Endodermal cell (in vitro differentiated cells): ENCODE measurements around the gene ADCY4. TPM values are rescaled to one million over a fixed set of nuclear protein-coding genes. Genes with fewer than 3 reads are reported as not detected.
"Not testable (repeated sequence)": the region's sequence is repeated elsewhere in the genome, so short reads cannot be mapped to it uniquely, and the experiment has no call there.

Experiments used
- DNase-seq: peaks from one replicate; pipeline ENCODE4 v3.0.0-alpha.2; 2017
- H3K27ac ChIP-seq: 2 replicates; pipeline ENCODE4 v1.5.1; 2013; ENCODE audit warnings: mild to moderate bottlenecking, low read depth, low read length, moderate library complexity
- H3K27me3 ChIP-seq: 2 replicates; pipeline ENCODE4 v1.6.1; 2013; ENCODE audit warnings: mild to moderate bottlenecking, low read length, moderate library complexity; ENCODE audit not compliant: insufficient read depth, control insufficient read depth, poor library complexity, severe bottlenecking
- H3K36me3 ChIP-seq: 2 replicates; pipeline ENCODE4 v1.7.0; 2013; ENCODE audit warnings: mild to moderate bottlenecking, low read length, moderate library complexity; ENCODE audit not compliant: control insufficient read depth, insufficient read depth
- H3K4me1 ChIP-seq: one replicate; pipeline ENCODE4 v1.7.0; 2013; ENCODE audit warnings: low read length; ENCODE audit not compliant: control insufficient read depth, insufficient read depth
- H3K4me3 ChIP-seq: 2 replicates; pipeline ENCODE4 v1.5.1; 2013; ENCODE audit warnings: mild to moderate bottlenecking, low read length, moderate library complexity
- H3K9ac ChIP-seq: 2 replicates; pipeline ENCODE4 v1.6.1; 2013; ENCODE audit warnings: mild to moderate bottlenecking, low read length, moderate library complexity; ENCODE audit not compliant: poor library complexity, severe bottlenecking; ENCODE audit errors: extremely low read depth
- H3K9me3 ChIP-seq: 2 replicates; pipeline ENCODE4 v1.6.1; 2013; ENCODE audit warnings: mild to moderate bottlenecking, low read length, moderate library complexity; ENCODE audit not compliant: control insufficient read depth
- H3K27ac Mint-ChIP-seq: 2 replicates; pipeline ENCODE4 v1.8.0; 2020; ENCODE audit warnings: mixed read lengths
- H3K27me3 Mint-ChIP-seq: 2 replicates; pipeline ENCODE4 v1.8.0; 2021; ENCODE audit warnings: mild to moderate bottlenecking, mixed read lengths; ENCODE audit not compliant: insufficient read depth
- H3K36me3 Mint-ChIP-seq: 2 replicates; pipeline ENCODE4 v1.8.0; 2020; ENCODE audit warnings: low read depth, mixed read lengths
- H3K4me1 Mint-ChIP-seq: 2 replicates; pipeline ENCODE4 v1.8.0; 2020; ENCODE audit warnings: mixed read lengths
- H3K4me3 Mint-ChIP-seq: 2 replicates; pipeline ENCODE4 v1.8.0; 2020; ENCODE audit warnings: mild to moderate bottlenecking, moderate library complexity, mixed read lengths
- H3K9me3 Mint-ChIP-seq: 2 replicates; pipeline ENCODE4 v1.8.0; 2020; ENCODE audit warnings: mild to moderate bottlenecking, mixed read lengths
- WGBS, 2 experiments: methylation state at CpG; one replicate each; pipeline versions ENCODE4 v1.1.5 to v1.1.7; 2013; ENCODE audit warnings: missing lambda C conversion rate in 2 of 2, mixed read lengths in 1 of 2; ENCODE audit not compliant: insufficient coverage in 1 of 2, insufficient read length in 1 of 2; 5-methylcytosine and 5-hydroxymethylcytosine counted together
- total RNA-seq, 2 donors: library from RNA; stranded (reverse); fragmentation: NEBNext Ultra II Directional in 1 of 2; extraction: Animal tissue kit (Norgen Biotek cat#: 25700) in 1 of 2; gene quantifications; 2 replicates in 1 of 2; 3 replicates in 1 of 2; pipeline ENCODE4 v1.2.1, GENCODE V29; 2021
- TF ChIP-seq, protein P1 (sequence below): fragments of 200-600 bp; sonication (generic); conservative IDR thresholded peaks from 2 replicates; pipeline ENCODE4 v1.5.0; 2021; ENCODE audit warnings: antibody characterized with exemption, mild to moderate bottlenecking

ADCY4 gene
- total RNA-seq, 2 donors from 2014 or later: not detected

DNA sequence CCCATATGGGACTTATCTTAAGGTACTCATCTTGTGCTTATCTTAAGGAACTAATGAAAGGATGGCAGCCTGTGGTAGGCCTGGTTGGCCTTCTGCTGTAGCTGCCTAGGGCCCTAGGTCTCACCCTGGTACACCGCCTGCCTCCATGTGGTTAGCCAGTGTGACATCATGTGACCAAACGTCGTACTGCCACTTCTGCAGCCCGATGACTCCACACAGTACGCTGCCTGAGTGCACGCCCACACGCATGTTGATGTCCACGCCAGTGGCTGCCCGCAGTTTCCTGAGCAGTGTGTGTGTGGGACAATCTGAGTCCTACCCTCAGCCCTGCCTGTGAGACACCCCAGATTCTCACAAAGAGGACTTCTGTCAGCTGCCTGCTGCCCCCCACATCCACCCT is 5.1 kb downstream of the ADCY4 start:
- Histone ChIP-seq H3K27me3 (peaks cover 58% of the 10 kb centered on the region), H3K36me3 (no peaks in the 10 kb centered on the region), H3K9ac (no peak overlapping the region), H3K9me3 (no peaks in the 10 kb centered on the region), H3K27ac (no peak overlapping the region), H3K4me3 (no peak overlapping the region), H3K4me1 (peaks cover 4% of the 10 kb centered on the region)
- TF ChIP-seq, protein P1, sequence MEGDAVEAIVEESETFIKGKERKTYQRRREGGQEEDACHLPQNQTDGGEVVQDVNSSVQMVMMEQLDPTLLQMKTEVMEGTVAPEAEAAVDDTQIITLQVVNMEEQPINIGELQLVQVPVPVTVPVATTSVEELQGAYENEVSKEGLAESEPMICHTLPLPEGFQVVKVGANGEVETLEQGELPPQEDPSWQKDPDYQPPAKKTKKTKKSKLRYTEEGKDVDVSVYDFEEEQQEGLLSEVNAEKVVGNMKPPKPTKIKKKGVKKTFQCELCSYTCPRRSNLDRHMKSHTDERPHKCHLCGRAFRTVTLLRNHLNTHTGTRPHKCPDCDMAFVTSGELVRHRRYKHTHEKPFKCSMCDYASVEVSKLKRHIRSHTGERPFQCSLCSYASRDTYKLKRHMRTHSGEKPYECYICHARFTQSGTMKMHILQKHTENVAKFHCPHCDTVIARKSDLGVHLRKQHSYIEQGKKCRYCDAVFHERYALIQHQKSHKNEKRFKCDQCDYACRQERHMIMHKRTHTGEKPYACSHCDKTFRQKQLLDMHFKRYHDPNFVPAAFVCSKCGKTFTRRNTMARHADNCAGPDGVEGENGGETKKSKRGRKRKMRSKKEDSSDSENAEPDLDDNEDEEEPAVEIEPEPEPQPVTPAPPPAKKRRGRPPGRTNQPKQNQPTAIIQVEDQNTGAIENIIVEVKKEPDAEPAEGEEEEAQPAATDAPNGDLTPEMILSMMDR: no peak
- no peak for DNase-seq
- Mint-ChIP-seq H3K36me3 (no peaks in the 10 kb centered on the region), H3K27me3 (peaks cover 86% of the 10 kb centered on the region), H3K9me3 (no peaks in the 10 kb centered on the region), H3K27ac (no peak overlapping the region), H3K4me1 (peaks cover 7% of the 10 kb centered on the region), H3K4me3 (no peak overlapping the region)
- WGBS, 2 experiments: 89% methylated on average over 8 to 9 of the region's 9 CpGs

DNA sequence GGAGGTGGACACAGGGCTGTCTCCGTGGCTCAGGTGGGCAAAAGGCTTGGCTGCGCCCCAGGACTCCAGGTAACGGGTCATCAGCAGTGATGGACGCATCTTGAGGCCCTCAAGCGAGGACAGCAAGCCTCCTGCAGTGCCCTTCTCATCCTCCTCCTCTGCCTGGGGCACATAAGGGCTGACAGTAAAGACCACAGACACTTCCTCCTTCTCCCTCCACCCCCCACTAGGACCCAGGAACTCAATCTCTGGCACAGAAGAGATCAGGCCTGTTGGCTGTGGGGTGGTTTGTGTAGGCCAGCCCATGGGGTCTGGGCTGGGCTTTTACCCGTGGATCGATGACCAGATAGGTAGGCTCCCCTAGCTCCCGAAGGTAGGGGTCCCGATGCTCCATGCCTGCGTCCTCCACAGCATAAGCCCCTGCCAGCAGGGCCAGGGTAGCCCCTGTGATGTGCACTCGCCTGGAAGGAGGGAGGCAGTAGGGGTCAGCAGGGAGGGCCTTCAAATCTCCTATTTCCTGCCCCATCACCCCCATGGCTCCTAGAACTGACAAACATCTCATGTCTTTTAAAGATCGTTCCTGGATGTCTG is 5.7 kb downstream of the ADCY4 start:
- H3K27ac ChIP-seq: no peak overlapping the region
- Mint-ChIP-seq H3K9me3 (no peaks in the 10 kb centered on the region), H3K4me3 (no peak overlapping the region), H3K4me1 (peaks cover 7% of the 10 kb centered on the region), H3K36me3 (no peaks in the 10 kb centered on the region), H3K27ac (no peak overlapping the region), H3K27me3 (peaks cover 84% of the 10 kb centered on the region)
- no peak overlapping the region for H3K9ac ChIP-seq
- peaks cover 52% of the 10 kb centered on the region for H3K27me3 ChIP-seq
- no peaks in the 10 kb centered on the region for H3K9me3 ChIP-seq
- 90 to 97% methylated on average over 5 to 12 of the region's 12 CpGs for WGBS, 2 experiments
- no peak for DNase-seq
- H3K4me3 ChIP-seq: no peak overlapping the region
- TF ChIP-seq, protein P1: no peak
- H3K36me3 ChIP-seq: no peaks in the 10 kb centered on the region
- peaks cover 2% of the 10 kb centered on the region for H3K4me1 ChIP-seq

DNA sequence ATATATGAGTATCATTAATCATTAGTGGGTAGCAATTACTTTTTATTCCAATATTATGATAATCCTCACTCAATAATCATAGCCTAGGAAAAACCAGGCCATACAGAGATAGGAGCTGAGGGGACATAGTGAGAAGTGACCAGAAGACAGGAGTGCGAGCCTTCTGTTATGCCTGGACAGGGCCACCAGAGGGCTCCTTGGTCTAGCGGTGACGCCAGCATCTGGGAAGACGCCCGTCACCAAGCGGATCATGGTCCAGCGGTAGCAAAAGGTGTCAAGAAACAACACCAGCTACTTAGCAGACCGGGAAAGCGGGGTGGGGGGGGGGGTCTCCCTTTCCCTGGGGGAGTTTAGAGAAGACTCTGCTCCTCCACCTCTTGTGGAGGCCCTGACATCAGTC is 7.0 kb downstream of the ADCY4 start:
- WGBS, 2 experiments: 0 to 13% methylated on average over 1 to 9 of the region's 9 CpGs
- H3K9me3 Mint-ChIP-seq, H3K9ac ChIP-seq, H3K27ac ChIP-seq, H3K9me3 ChIP-seq, H3K4me3 ChIP-seq, H3K4me3 Mint-ChIP-seq, H3K36me3 ChIP-seq, H3K4me1 Mint-ChIP-seq, H3K27ac Mint-ChIP-seq, H3K36me3 Mint-ChIP-seq, H3K4me1 ChIP-seq: not testable (repeated sequence)
- peaks cover 39% of the 10 kb centered on the region for H3K27me3 ChIP-seq
- TF ChIP-seq, protein P1: peak; percentile 77
- peaks cover 81% of the 10 kb centered on the region for H3K27me3 Mint-ChIP-seq
- peak; percentile 72 for DNase-seq
